Measurements from ENCODE around the gene PIEZO2.

DNA sequence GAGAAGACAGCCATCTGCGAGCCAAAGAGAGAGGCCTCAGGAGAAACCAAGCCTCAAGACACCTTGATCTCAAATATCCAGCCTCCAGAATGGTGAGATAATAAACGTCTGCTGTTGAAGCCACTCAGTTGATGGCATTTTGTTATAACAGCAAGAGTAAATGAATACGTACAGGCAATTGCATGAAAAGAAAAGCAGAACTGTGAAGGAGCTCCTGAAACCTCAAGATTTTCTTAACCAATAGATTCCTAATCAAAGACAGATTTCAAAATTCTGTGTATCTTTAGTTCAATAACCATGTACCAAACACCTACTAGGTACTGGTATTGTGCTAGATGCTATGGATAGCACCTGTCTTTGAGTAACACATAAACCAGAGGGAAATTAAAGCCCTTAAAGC is 139.5 kb downstream of the PIEZO2 start:
- TF ChIP-seq, protein P1, sequence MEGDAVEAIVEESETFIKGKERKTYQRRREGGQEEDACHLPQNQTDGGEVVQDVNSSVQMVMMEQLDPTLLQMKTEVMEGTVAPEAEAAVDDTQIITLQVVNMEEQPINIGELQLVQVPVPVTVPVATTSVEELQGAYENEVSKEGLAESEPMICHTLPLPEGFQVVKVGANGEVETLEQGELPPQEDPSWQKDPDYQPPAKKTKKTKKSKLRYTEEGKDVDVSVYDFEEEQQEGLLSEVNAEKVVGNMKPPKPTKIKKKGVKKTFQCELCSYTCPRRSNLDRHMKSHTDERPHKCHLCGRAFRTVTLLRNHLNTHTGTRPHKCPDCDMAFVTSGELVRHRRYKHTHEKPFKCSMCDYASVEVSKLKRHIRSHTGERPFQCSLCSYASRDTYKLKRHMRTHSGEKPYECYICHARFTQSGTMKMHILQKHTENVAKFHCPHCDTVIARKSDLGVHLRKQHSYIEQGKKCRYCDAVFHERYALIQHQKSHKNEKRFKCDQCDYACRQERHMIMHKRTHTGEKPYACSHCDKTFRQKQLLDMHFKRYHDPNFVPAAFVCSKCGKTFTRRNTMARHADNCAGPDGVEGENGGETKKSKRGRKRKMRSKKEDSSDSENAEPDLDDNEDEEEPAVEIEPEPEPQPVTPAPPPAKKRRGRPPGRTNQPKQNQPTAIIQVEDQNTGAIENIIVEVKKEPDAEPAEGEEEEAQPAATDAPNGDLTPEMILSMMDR (IDR thresholded peaks at IDR 0.05): no peak
- TF ChIP-seq POLR2A (IDR thresholded peaks at IDR 0.05): no peak
- no peak for TF ChIP-seq EP300 (IDR thresholded peaks at IDR 0.05)
- TF ChIP-seq POLR2AphosphoS5 (IDR thresholded peaks at IDR 0.05): no peak

Data from upper lobe of left lung (tissue), 4 donors.